HCT116 (cell line): Measurements from ENCODE around the gene AIFM2. TPM values are rescaled to one million over a fixed set of nuclear protein-coding genes. Genes with fewer than 3 reads are reported as not detected.

Source experiments
- ATAC-seq: fragments of 200-7000 bp; cut with Tn5 transposase; 2 replicates; pipeline ENCODE4 v1.9.1; 2020; ENCODE audit warnings: mild to moderate bottlenecking, moderate library complexity
- BruUV-seq: library from RNA; stranded (reverse); fragments of 400-500 nt; replicated peaks from 2 replicates; lab custom pipeline; 2021; lab: Mats Ljungman, UMichigan
- CTCF ChIA-PET: fragments of 300-600 bp; sonication (Branson Sonifier 250); formaldehyde crosslinking; loops from one replicate; lab custom pipeline; 2021; ENCODE audit warnings: antibody characterized with exemption; lab: Charles Lee
- POLR2A ChIA-PET: fragments of 300-600, 350-600 bp; sonication (Branson Sonifier 250); formaldehyde crosslinking; loops from one replicate; lab custom pipeline; 2021; ENCODE audit warnings: antibody characterized with exemption; lab: Charles Lee
- RAD21 ChIA-PET, 2 experiments: fragments of 300-600 bp; sonication (Branson Sonifier 250); formaldehyde crosslinking; loops; one replicate each; lab custom pipeline; 2023; ENCODE audit warnings: low total read pairs in 2 of 2; ENCODE audit not compliant: uncharacterized antibody in 2 of 2, unreplicated experiment in 2 of 2, low non-redundant PET in 1 of 2; lab: Charles Lee
- DNase-seq: peaks from one replicate; pipeline ENCODE4 v3.0.0-alpha.2; 2010; ENCODE audit warnings: low read depth, low spot score
- H2AFZ ChIP-seq: fragments of 200-600 bp; shearing (Covaris generic), sonication (generic); 2 replicates; pipeline ENCODE4 v1.6.1; 2017; ENCODE audit warnings: low read depth, mixed run types, mixed read lengths, antibody characterized with exemption, low read length; ENCODE audit not compliant: poor library complexity, severe bottlenecking
- H3K27ac ChIP-seq: 2 replicates; pipeline ENCODE4 v1.5.1; 2012; ENCODE audit warnings: low read depth, low read length
- H3K27me3 ChIP-seq: fragments of 200-600 bp; sonication (generic); 2 replicates; pipeline ENCODE4 v1.6.1; 2016; ENCODE audit warnings: mixed run types, low read length, mixed read lengths; ENCODE audit not compliant: insufficient read depth
- H3K36me3 ChIP-seq, 2 experiments: fragments of 200-500 bp in 1 of 2; fragments of 200-600 bp in 1 of 2; sonication (Bioruptor generic) in 1 of 2; sonication (generic) in 1 of 2; 2 replicates each; pipeline versions ENCODE4 v1.5.1 to v1.6.1; 2014 to 2016; ENCODE audit warnings: low read length in 2 of 2, inconsistent platforms in 1 of 2, mixed read lengths in 1 of 2, mixed run types in 1 of 2; ENCODE audit not compliant: insufficient read depth in 2 of 2, control insufficient read depth in 1 of 2
- H3K4me1 ChIP-seq, 2 experiments: fragments of 200-600 bp in 1 of 2; sonication (generic) in 1 of 2; 2 replicates each; pipeline versions ENCODE4 v1.5.1 to v1.6.1; 2012 to 2017; ENCODE audit warnings: low read length in 2 of 2, inconsistent platforms in 1 of 2, mild to moderate bottlenecking in 1 of 2, mixed read lengths in 1 of 2, mixed run types in 1 of 2, moderate library complexity in 1 of 2; ENCODE audit not compliant: insufficient read depth in 2 of 2, control insufficient read depth in 1 of 2
- H3K4me2 ChIP-seq: fragments of 200-600 bp; sonication (generic); 2 replicates; pipeline ENCODE4 v1.6.1; 2017; ENCODE audit warnings: mixed run types, low read length, mixed read lengths
- H3K4me3 ChIP-seq, 2 experiments: fragments of 200-600 bp in 1 of 2; sonication (generic) in 1 of 2; replicated peaks in 1 of 2; 2 replicates each; pipeline ENCODE4 v1.5.1; 2011 to 2016; ENCODE audit warnings: low read length in 2 of 2, control low read depth in 1 of 2, low read depth in 1 of 2, mild to moderate bottlenecking in 1 of 2, mixed read lengths in 1 of 2, mixed run types in 1 of 2
- H3K79me2 ChIP-seq: fragments of 200-600 bp; sonication (generic); 2 replicates; pipeline ENCODE4 v1.6.1; 2017; ENCODE audit warnings: mild to moderate bottlenecking, mixed run types, low read length, moderate library complexity, mixed read lengths; ENCODE audit not compliant: insufficient read depth
- H3K9ac ChIP-seq: fragments of 200-600 bp; sonication (generic); 2 replicates; pipeline ENCODE4 v1.6.1; 2016; ENCODE audit warnings: low read length, mixed read lengths
- H3K9me2 ChIP-seq: fragments of 200-600 bp; sonication (generic), shearing (Covaris generic); 2 replicates; pipeline ENCODE4 v1.6.1; 2017; ENCODE audit warnings: mixed run types, mild to moderate bottlenecking, moderate library complexity; ENCODE audit not compliant: insufficient read depth
- H3K9me3 ChIP-seq, 2 experiments: fragments of 200-500 bp in 1 of 2; fragments of 200-600 bp in 1 of 2; sonication (Bioruptor generic) in 1 of 2; sonication (generic) in 1 of 2; 2 replicates each; pipeline ENCODE4 v1.6.1; 2014 to 2017; ENCODE audit warnings: low read length in 2 of 2, mixed read lengths in 2 of 2, inconsistent platforms in 1 of 2, low read depth in 1 of 2, mild to moderate bottlenecking in 1 of 2, mixed run types in 1 of 2, moderate library complexity in 1 of 2; ENCODE audit not compliant: control insufficient read depth in 1 of 2, insufficient read depth in 1 of 2
- H4K20me1 ChIP-seq: fragments of 200-600 bp; sonication (generic), shearing (Covaris generic); 2 replicates; pipeline ENCODE4 v1.6.1; 2017; ENCODE audit warnings: mixed run types, mild to moderate bottlenecking, moderate library complexity; ENCODE audit not compliant: insufficient read depth
- CBX3 ChIP-seq: IDR thresholded peaks from 2 replicates; pipeline ENCODE4 v1.6.1; 2012; ENCODE audit warnings: low read depth
- CEBPB ChIP-seq: IDR thresholded peaks from 2 replicates; pipeline ENCODE4 v1.6.1; 2012; ENCODE audit warnings: low read depth
- CTCF ChIP-seq, 3 experiments: fragments of 200-600 bp in 1 of 3; sonication (generic) in 1 of 3; IDR thresholded peaks in 2 of 3; conservative IDR thresholded peaks in 1 of 3; 2 replicates each; pipeline ENCODE4 v1.5.1; 2012 to 2017; ENCODE audit warnings: low read depth in 2 of 3, low read length in 2 of 3, antibody characterized with exemption in 1 of 3, borderline replicate concordance in 1 of 3, control low read depth in 1 of 3, mild to moderate bottlenecking in 1 of 3, mixed read lengths in 1 of 3, mixed run types in 1 of 3, moderate library complexity in 1 of 3; ENCODE audit not compliant: insufficient read depth in 1 of 3
- EGR1 ChIP-seq: IDR thresholded peaks from 2 replicates; pipeline ENCODE4 v1.6.1; 2012; ENCODE audit warnings: low read depth
- ELF1 ChIP-seq: IDR thresholded peaks from 2 replicates; pipeline ENCODE4 v1.6.1; 2012; ENCODE audit warnings: low read depth, borderline replicate concordance
- EZH2 ChIP-seq: fragments of 200-600 bp; sonication (generic); IDR thresholded peaks from 2 replicates; pipeline ENCODE4 v1.6.1; 2017; ENCODE audit warnings: antibody characterized with exemption, mixed run types
- EZH2phosphoT487 ChIP-seq: fragments of 200-600 bp; IDR thresholded peaks from 2 replicates; pipeline ENCODE4 v1.6.1; 2018; ENCODE audit warnings: antibody characterized with exemption, borderline replicate concordance
- MAX ChIP-seq: IDR thresholded peaks from 2 replicates; pipeline ENCODE4 v1.6.1; 2012
- POLR2AphosphoS5 ChIP-seq: IDR thresholded peaks from 2 replicates; pipeline ENCODE4 v1.6.1; 2011; ENCODE audit warnings: mild to moderate bottlenecking, low read depth, low read length, moderate library complexity
- RAD21 ChIP-seq: IDR thresholded peaks from 2 replicates; pipeline ENCODE4 v1.6.1; 2012; ENCODE audit warnings: low read depth, mild to moderate bottlenecking
- REST ChIP-seq: IDR thresholded peaks from 2 replicates; pipeline ENCODE4 v1.6.1; 2012; ENCODE audit warnings: low read depth
- SIN3A ChIP-seq: IDR thresholded peaks from 2 replicates; pipeline ENCODE4 v1.6.1; 2012; ENCODE audit warnings: low read depth
- SP1 ChIP-seq: IDR thresholded peaks from 2 replicates; pipeline ENCODE4 v1.6.1; 2012; ENCODE audit warnings: low read depth
- SRF ChIP-seq: IDR thresholded peaks from 2 replicates; pipeline ENCODE4 v1.6.1; 2012; ENCODE audit warnings: low read depth
- YY1 ChIP-seq: IDR thresholded peaks from 2 replicates; pipeline ENCODE4 v1.6.1; 2011; ENCODE audit warnings: low read length, low read depth, moderate library complexity, mild to moderate bottlenecking; ENCODE audit not compliant: insufficient replicate concordance; ENCODE audit errors: extremely low read depth
- ZBTB33 ChIP-seq: IDR thresholded peaks from 2 replicates; pipeline ENCODE4 v1.6.1; 2011; ENCODE audit warnings: mild to moderate bottlenecking, low read length, moderate library complexity; ENCODE audit not compliant: insufficient replicate concordance; ENCODE audit errors: extremely low read depth
- ZFX ChIP-seq: fragments of 450-650 bp; IDR thresholded peaks from 2 replicates; pipeline ENCODE4 v1.6.1; 2017
- ZNF274 ChIP-seq: fragments of 200-500 bp; sonication (Bioruptor generic); IDR thresholded peaks from 2 replicates; pipeline ENCODE4 v1.6.1; 2014; ENCODE audit warnings: mild to moderate bottlenecking, low read depth, low read length, inconsistent platforms
- intact Hi-C: fragments of 100-400 bp; cut with micrococcal nuclease; formaldehyde crosslinking; loops from 2 replicates; pipeline ENCODE4 v1.10.0; 2022
- total RNA-seq: library from RNA; stranded (reverse); gene quantifications from one replicate; pipeline ENCODE4 v1.2.1, GENCODE V29; 2021; ENCODE audit not compliant: unreplicated experiment

Gene AIFM2
- total RNA-seq, 1 experiment from 2014 or later, result 20.0 TPM

GRCh38 chr10:70070834-70071233, 61.8 kb downstream of the AIFM2 start:
- H3K9me3 ChIP-seq, result no peaks in the 10 kb centered on the region
- POLR2A ChIA-PET, result no interaction called here
- H3K27ac ChIP-seq, result no peak overlapping the region
- intact Hi-C loops, result no loop called here
- RAD21 ChIA-PET, result no interaction called here
- H3K4me3 ChIP-seq, result no peak overlapping the region
- H3K79me2 ChIP-seq, result no peaks in the 10 kb centered on the region
- no TSS peak for BruUV-seq
- H3K27me3 ChIP-seq, result no peaks in the 10 kb centered on the region
- H3K9ac ChIP-seq, result no peak overlapping the region
- H3K4me2 ChIP-seq, result no peak overlapping the region
- TF ChIP-seq ZNF274, result no peak
- no peak for TF ChIP-seq ZBTB33
- no peak for TF ChIP-seq CTCF (IDR thresholded peaks at IDR 0.05 in 2 of 3, conservative IDR thresholded peaks at IDR 0.05 in 1 of 3; ENCODE audit: borderline replicate concordance in 1 of 3, insufficient read depth in 1 of 3, low read depth in 2 of 3, low read length in 2 of 3)
- no peak for TF ChIP-seq EZH2phosphoT487
- no peak for TF ChIP-seq EZH2
- TF ChIP-seq RAD21, result no peak
- no peak for TF ChIP-seq CEBPB
- no peak for TF ChIP-seq SIN3A
- TF ChIP-seq YY1, result no peak
- no peak for TF ChIP-seq MAX
- TF ChIP-seq ELF1, result no peak
- TF ChIP-seq EGR1, result no peak
- no peak for TF ChIP-seq ZFX
- TF ChIP-seq POLR2AphosphoS5, result no peak
- no peak for TF ChIP-seq CBX3
- no peak for TF ChIP-seq REST
- no peak for TF ChIP-seq SP1
- TF ChIP-seq SRF, result no peak
- no peak for ATAC-seq
- H3K9me2 ChIP-seq, result no peaks in the 10 kb centered on the region
- CTCF ChIA-PET, result no interaction called here
- no peaks in the 10 kb centered on the region for H3K4me1 ChIP-seq
- H2AFZ ChIP-seq, result no peak overlapping the region
- no peaks in the 10 kb centered on the region for H3K36me3 ChIP-seq
- no peaks in the 10 kb centered on the region for H4K20me1 ChIP-seq
- no peak for DNase-seq
